HG02970 (cell line): ENCODE measurements around the gene GPR183.

Experiments used
- ATAC-seq: cut with Tn5 transposase; IDR thresholded peaks from one replicate; pipeline ENCODE4 v1.9.1; 2021; ENCODE audit warnings: mild to moderate bottlenecking, moderate library complexity, moderate number of reproducible peaks; ENCODE audit not compliant: unreplicated experiment, low FRiP score

GPR183 gene

GRCh38 chr13:99307247-99307646 lies at the start of gene GPR183:
GPR183 (minus strand) TSS chr13:99307399; CDS start chr13:99296145, 11,254 bp downstream.
- peak; percentile 52 for ATAC-seq

GRCh38 chr13:99356262-99357091 lies 49.3 kb upstream of the GPR183 start:
- peak; percentile 51 for ATAC-seq

- ATAC-seq, result no peak
Measured at GRCh38 chr13:99356012-99356261, 48.7 kb upstream of the GPR183 start.

GRCh38 chr13:99355267-99356011 lies 48.2 kb upstream of the GPR183 start:
- ATAC-seq, result no peak

- no peak for ATAC-seq
Measured at GRCh38 chr13:99354371-99354951, 47.3 kb upstream of the GPR183 start.

- no peak for ATAC-seq
Measured at GRCh38 chr13:99353836-99354235, 46.6 kb upstream of the GPR183 start.

- ATAC-seq, result no peak
Measured at GRCh38 chr13:99353246-99353600, 46.0 kb upstream of the GPR183 start.

- no peak for ATAC-seq
Measured at GRCh38 chr13:99352351-99353245, 45.4 kb upstream of the GPR183 start.

GRCh38 chr13:99351772-99352171 lies 44.6 kb upstream of the GPR183 start:
- ATAC-seq, result no peak

GRCh38 chr13:99350191-99350590 lies 43.0 kb upstream of the GPR183 start:
- ATAC-seq, result no peak

- ATAC-seq, result no peak
Measured at GRCh38 chr13:99347911-99348451, 40.8 kb upstream of the GPR183 start.

GRCh38 chr13:99347335-99347878 lies 40.2 kb upstream of the GPR183 start:
- ATAC-seq, result no peak

- ATAC-seq, result no peak
Measured at GRCh38 chr13:99346335-99347042, 39.3 kb upstream of the GPR183 start.

GRCh38 chr13:99345345-99345744 lies 38.1 kb upstream of the GPR183 start:
- ATAC-seq, result no peak

- no peak for ATAC-seq
Measured at GRCh38 chr13:99344610-99345208, 37.5 kb upstream of the GPR183 start.

GRCh38 chr13:99342723-99343315 lies 35.6 kb upstream of the GPR183 start:
- no peak for ATAC-seq

- no peak for ATAC-seq
Measured at GRCh38 chr13:99341969-99342722, 34.9 kb upstream of the GPR183 start.

GRCh38 chr13:99340638-99341037 lies 33.4 kb upstream of the GPR183 start:
- ATAC-seq, result no peak
